NCI-H748 (cell line): ENCODE results near the gene C14orf180.
"Not testable (repeated sequence)": the region's sequence is repeated elsewhere in the genome, so short reads cannot be mapped to it uniquely, and the experiment has no call there.

Source experiments
- DNase-seq: peaks from one replicate; lab custom pipeline; 2025; ENCODE audit not compliant: unreplicated experiment; lab: John Stamatoyannopoulos, UW

C14orf180 gene

DNA sequence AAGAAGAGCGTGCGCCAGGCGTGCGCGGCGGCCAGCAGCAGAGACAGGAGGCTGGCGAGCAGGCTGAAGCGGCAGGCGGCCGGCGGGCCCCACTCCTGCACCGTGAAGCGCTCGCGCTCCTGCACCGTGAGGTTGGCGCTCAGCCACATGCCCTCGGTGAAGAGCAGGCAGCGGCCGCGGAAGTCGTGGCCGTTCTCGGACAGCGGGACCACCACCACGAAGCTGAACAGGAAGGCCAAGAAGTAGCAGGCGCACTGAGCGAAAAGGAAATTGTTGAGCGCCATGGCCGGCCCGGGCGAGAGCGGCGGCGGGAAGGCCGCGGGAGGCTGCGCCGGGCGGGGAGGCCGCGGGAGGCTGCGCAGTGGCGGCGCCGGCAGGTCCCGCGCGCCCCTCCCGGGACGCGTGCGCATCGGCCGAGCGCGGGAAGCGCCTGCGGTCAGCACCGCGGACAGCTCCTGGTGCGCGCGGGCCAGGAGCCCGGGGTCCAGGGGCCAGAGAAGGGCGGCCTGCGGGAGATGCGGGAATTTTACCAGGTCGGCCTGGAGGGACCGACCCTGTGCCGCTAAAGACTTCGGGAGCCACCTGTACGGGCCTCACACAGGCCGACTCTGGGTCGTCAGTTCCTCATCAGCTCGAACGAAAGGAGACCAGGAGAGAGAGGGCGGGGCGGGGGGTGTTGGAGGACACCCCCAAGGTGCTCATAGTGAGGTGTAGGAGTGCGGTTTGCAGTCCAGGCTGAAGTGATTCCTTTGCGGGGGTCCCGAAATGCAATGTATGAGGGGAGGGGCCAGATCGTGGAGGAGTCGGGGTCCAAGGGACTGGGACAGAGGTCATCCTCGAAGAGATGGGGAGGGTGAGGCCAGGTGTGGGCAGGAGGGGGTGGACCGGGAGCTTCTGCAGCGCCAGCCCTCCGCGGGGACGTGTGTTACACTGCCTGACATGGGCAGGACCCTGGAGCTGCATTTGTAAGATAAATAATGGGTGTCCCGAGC, 25.2 kb downstream of the C14orf180 start, which contains the start of gene TMEM179:
Gene TMEM179, minus strand, starts transcription at position 315 of the 992 bp plus-strand sequence. Its CDS starts 31 bp downstream, at position 284.
- peak; percentile 83 for DNase-seq

DNA sequence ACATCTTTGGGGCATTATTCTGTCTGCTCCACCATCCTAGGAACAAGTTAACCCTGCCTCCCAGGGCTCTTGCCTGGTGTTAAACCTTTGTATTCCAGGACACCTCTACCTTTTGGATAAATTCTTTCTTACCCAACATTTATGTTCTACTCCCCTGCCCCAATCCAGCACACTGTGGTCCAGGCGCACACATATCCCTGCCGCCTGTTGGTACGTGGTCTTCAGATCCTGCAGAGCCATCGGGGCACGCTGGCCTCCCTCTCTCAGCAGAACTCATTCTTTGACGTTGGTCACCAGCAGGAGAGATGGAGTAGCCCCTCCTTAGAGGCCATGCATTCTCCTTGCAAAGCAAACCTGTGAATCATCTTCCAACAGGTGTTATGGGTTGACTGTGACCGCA, 30.1 kb downstream of the C14orf180 start:
- no peak for DNase-seq

DNA sequence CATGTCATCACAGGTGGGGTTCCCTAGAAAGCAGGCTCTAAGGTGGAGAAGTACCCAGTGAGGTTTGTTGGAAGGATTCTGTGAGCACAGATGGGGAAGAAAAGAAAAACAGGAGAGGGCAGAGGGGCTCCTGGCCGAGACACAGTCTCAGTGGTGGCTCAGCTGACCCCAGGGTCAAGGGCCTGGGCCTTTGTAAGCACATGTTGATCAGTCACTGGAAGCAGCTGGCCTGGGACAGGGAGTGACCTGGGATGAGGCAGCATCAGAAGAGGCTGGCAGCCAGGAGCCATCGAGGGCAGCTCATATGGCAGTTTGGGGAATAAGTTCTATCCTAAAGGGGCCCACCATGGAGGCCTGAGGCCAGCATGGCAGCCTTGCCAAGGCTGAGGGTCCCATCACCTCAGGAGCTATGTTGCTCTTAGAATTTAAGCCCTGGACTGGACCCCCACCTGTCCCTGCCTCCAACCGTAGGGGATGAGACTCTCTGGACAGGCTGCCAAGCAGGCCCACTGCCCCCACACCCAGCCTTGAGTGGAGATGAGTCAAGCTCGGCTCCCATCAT, 31.3 kb downstream of the C14orf180 start:
- DNase-seq, result no peak

DNA sequence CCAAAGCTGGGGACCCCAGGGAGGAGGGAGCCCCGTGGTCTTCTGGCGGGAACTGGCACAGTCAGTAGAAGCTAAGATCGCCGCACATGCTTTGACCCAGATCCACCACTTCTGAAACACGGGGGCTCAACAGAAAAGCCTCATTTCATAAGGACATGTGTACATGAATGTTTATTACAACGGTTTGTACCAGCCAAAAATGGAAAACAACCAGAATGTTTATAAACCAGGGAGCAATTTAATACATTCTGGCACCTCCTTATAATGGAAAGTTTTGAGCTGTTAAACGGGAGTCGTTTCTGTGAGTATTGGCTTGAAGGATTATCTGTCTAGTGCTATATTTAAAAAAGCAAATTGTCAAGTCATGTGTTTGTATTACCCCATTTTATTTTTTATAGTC, 32.3 kb downstream of the C14orf180 start:
- DNase-seq, result no peak

DNA sequence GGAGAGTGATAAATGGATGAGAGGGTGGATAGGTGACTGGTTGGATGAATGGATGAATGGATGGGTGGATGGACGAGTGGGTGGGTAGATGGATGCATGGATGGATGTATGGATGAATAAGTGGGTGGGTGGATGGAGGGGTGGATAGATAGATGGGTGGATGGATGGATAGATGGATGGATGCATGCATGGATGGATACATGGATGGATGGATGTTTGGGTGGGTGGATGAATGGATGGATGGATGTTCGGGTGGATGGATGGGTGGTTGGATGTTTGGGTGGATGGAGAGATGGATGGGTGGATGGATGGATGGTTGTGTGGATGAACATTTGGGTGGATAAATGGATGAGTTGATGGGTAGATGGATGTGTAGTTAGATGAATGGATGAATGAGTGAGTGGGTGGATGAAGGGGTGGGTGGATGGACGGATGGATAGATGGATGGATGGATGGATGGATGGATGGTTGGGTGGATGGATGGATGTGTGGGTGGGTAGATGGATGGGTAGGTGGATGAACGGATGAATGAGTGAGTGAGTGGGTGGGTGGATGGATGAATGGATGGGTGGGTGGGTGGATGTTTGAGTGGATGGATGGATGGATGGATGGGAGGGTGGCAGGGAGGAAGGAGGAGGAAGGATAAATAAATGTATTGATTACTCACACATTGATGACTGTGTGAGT, 34.7 kb downstream of the C14orf180 start:
- DNase-seq, result no peak

DNA sequence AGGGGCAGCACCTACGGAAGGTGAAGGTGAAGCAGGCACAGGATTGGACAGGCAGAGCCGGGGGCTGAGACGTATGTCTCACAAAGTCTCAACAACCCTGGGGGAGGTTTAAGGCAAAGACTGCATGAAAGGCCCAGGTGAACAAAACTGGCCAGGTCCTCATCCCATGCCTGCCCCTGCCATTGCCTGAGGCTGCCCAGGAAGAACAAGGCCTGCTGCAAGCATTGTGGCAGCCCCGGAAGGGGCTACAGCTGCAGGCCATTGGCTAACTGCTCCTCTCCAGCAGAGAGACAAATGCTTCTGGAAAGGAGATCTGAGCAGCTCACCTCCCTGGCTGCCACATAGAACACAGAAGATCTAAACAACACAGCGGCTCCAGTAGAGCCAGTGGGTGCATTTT, 45.4 kb downstream of the C14orf180 start:
- DNase-seq, result no peak

DNA sequence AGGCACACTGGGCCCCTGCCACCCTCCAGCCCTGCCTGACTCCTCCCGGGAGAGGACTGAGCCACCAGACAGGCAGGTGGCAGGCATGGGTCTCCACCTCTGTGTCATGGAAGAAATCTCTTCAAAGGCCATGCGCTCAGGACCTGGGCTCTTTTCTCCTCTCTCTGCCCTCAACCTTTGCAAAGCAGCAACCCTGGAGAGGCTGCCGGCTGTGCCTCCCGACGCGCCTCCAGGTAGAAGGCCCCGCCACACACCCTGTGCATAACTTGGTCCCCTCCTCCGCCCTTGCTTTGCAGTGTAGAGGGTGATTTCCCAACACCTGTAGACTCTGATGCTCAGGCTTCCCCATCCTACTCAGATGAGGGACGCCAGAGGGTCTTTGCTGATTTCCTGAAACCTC, 53.2 kb downstream of the C14orf180 start:
- no peak for DNase-seq

DNA sequence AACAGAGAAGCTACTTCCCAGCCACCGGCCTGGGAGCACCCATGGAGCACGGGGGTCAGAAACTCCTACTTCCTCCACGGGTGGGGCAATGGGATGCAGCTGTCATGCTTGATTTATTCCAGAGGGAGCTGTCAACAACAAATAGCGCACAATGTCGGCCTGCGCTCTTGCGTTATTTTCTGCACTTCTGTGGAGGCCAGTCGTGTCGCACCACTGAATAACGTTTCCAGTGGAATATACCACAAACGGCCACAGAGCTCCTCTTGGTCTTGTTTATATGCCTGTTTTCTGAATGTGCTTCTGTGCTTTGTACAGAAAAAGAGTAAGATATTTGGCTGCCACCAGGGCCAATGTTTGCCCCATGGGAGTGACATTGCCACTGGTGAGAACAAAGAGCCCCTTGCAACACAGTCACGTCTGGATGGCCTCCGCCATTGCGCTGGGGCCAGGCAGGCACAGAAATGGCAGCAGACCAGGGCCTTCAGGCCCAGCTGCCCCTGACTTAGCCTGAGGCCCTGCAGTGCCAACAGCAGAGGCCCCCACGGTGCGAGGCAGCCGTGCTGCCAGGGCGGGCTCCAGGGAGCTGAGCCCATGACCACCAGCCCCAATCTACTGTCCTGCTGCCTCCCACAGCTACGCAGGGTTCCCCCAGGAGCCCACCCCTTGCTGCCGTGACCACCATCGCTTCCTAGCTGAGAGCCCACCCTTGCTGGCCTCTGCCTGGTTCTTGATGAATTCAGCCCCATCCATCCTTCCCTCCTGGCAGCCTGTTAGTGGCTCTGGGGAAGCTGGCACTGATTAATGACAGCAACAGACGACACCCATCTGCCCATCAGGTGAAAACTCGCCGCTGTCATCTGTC, 53.9 kb downstream of the C14orf180 start:
- DNase-seq, result no peak

DNA sequence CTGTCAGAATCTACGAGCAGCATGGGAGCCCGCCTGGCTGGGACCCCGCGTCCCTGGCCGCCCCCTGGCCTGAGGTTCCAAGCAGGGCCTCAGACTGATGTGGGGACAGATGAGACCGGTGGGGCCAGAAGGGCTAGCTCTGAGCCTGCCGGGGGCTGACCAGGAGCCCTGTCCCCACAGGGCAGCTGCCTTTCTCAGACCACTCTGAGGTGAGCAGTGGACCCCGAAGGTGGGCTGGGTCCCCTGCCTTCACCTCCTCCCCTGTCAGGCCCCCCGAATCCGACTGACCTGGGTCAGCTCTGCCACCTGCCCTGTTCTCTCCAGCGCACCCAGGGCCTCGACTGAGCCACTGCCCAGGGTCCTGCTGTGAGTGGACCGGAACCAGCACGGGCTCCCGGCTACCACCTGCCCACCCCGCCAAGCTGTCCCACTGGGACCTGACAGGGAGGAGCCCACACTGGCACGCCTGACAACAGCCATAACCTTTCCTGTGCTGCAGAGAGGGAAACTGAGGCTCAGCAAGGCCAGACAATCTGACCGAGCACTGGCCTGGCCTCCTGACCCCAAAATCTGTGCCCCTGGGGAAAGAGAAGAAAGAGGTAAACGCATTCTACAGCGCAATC, 54.7 kb downstream of the C14orf180 start:
- no peak for DNase-seq

DNA sequence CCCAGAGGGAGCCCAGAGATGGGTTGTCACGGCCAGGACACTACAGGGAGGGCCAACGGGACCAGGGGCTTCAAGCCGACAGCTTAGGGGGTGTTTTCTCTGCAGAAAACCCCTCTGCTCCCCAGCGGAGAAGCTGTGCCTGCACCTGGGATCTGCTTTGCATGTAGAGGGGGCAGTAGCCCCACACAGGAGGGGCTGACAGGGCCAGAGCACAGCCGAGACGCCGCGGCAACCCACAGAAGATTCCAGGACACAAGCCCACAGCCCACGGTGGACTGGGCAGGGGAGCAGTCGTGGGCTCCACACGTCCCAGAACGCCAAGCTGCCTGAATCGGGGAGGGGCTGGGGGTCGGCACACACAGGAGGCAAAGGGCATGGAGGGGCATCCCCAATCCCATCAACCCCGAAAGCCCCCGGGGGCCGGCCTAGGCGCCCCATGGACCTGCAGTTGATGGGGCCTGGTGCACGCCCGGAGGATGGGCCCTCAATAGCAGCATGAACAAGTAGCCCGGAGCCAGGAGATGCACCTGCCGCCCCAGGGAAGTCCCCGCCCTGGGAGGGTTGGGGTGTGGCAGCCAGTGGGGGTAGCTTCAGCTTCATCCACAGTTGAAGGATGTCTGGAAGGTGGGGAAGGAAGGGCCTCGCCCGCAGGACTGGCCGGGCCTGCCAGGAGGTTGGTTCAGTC, 55.5 kb downstream of the C14orf180 start:
- peak; percentile 40 for DNase-seq

DNA sequence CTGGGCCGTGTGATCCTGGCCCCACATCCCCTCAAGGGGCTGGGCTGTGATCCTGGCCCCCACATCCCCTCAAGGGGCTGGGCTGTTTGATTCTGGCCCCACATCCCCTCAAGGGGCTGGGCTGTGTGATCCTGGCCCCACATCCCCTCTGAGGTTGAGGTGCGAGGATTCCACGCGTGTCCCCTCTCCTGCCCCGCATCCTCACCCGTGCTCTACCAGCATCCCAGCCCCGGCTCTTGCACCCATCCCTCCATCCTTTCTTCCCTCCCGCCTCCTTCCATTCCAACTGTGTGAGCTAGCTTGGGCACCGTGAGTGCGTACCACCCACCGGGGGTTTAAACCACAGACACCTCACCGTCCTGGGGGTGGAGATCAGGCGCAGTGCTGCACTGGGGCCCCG, 56.2 kb downstream of the C14orf180 start:
- no peak for DNase-seq

DNA sequence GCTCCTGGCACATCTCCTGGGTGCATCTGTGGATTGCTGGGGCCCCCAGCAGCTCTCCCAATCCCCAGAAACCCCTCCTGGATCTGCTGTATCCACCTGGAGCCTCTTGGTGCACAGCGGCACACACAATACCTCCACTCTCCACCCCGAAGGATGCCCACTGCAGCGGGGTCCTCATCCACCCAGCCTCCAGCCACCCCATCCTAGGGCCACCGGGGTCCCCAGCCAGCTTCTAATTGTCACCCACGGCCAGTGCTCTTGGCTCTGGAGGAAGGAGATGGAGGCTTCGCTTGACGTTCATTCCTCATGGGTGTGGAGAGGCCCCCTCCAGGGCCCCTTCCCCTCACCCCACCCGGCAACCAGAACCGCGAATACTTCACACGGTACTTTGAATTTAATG, 56.6 kb downstream of the C14orf180 start:
- DNase-seq, result no peak

DNA sequence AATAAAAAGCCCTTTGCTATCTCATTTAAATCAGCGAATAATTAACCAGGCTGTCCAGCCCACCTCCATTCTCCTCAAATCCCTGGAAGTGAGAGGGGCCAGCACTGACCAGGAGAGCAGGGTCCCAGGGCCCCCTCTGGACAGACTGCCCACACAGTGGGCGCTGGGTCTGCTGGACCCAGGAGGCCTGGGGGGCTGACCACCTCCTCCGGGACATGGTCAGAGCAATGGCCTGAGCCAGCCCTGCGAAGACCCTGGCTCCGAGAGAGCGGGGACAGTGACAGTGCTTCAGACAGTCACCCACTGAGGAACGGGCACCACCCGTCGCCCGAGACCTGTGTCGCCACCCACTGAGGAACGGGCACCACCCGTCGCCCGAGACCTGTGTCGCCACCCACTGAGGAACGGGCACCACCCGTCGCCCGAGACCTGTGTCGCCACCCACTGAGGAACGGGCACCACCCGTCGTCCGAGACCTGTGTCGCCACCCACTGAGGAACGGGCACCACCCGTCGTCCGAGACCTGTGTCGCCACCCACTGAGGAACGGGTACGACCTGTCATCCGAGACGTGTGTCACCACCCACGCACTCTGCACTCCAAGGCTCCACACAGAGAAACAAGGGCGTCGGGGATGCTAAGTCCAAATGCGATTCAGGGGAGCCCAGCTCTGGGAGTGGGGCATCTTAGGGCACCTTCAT, 57.4 kb downstream of the C14orf180 start:
- not testable (repeated sequence) for DNase-seq

DNA sequence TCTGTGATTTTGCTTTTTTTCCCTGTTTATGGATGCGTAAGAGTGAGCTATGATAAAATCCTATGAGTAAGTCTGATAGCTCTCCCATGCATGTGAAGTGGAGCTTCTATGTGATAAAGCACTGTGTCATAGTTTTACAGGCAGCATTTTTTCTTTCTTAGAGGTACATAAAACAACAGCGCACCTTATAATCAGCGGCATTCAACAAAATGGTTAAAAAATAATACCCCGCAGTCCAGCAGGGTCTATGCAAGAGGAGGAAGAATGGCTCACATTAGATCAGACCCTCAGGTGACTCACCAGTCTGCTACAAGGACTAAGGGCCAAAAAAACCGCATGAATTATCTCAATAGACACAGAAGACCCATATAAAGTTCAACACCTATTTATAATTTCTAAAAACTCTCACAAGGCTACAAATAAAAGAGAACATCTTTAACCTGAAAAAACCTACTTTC, 58.0 kb downstream of the C14orf180 start:
- DNase-seq, result no peak

DNA sequence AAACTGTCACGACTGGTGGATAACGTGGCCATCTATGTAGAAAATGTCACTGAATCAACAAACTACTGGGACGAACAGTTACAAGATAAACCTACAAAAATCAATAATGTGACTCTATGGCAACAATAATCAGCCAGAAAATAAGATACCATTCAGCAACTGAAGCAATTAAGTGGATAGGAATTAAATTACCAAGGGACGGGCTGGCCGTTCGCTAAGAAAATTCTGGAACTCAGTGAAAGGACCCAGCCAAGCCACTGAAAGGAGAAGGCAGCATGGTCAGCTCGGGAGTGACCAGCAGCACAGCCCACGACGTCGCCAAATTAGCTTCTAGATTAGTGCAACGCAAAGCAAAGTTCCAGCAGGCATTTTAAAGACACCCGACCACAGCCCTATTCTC, 58.6 kb downstream of the C14orf180 start:
- no peak for DNase-seq

DNA sequence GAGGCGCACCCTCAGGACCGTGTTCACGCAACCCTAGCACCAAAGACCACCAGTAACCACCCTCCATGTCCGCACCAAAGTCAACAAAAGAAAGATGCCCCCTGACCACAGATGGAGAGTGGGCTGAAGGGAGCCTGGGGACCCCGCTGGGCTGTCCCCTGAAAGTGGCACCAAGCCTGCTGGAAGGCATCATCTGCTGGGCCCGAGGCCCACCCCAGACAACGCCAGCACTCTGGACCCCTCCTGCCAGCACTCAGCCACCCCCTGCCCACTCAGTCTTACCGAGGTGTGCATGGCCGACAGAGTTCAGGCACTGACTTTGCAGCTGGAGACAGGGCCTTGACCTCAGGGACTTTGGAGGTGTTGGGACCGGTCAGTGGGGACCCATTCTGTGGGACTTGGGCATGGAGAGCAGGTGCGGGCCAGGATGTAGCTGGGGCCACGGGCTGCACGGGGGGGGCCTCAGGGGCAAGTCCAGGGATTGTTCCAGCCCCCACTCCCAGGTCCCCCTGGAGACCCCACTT, 59.4 kb downstream of the C14orf180 start:
- no peak for DNase-seq

DNA sequence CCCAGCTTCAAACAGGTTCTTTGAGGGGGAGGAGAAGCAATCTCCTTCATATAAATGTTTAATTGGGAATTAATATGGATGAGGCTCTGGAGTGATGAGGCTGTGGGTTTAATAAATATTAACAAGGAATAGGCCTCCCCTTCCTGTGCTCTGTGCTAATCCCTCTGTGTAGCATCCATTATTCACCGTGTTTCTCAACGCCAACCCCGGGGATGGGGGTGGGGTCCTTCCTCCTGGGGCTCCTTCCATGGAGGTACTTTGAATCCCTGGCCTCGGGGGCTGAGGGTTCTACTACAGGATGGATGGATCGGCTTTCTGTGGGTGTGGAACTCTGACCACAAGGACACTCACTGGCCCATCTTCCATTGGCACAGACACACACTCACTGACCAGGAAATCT, 59.9 kb downstream of the C14orf180 start:
- no peak for DNase-seq
